ENCODE data around the gene RSRC2. TPM values are rescaled to one million over a fixed set of nuclear protein-coding genes. Genes with fewer than 3 reads are reported as not detected.

RSRC2 gene
- total and polyA plus RNA-seq, 9 of the 15 experiments (the other 6 are each of a cell fraction or from before 2014, with no cell fraction given), result 52.6 to 123 (median 80.3) TPM

GRCh38 chr12:122500685-122501488 lies 25.8 kb downstream of the RSRC2 start, which contains the start of gene ZCCHC8 (continued):
- no peak for TF ChIP-seq HNRNPK (IDR thresholded peaks at IDR 0.05; ENCODE audit: low read depth, low read length, poor library complexity, severe bottlenecking)
- no peak for TF ChIP-seq TCF7 (IDR thresholded peaks at IDR 0.05; ENCODE audit: borderline replicate concordance)
- no peak for TF ChIP-seq ZBTB34 (CRISPR knock-in tag; IDR thresholded peaks at IDR 0.05)
- no peak for TF ChIP-seq XRCC3 (IDR thresholded peaks at IDR 0.05)
- no peak for TF ChIP-seq ZNF695 (CRISPR knock-in tag; IDR thresholded peaks at IDR 0.05)
- TF ChIP-seq BCOR (IDR thresholded peaks at IDR 0.05), result no peak
- no peak for TF ChIP-seq THRB (CRISPR knock-in tag; conservative IDR thresholded peaks at IDR 0.05)
- no peak for TF ChIP-seq MAFG (tag; conservative IDR thresholded peaks at IDR 0.05)
- no peak for TF ChIP-seq ZNF707 (CRISPR knock-in tag; conservative IDR thresholded peaks at IDR 0.05)
- no peak for TF ChIP-seq TRIM25 (IDR thresholded peaks at IDR 0.05; ENCODE audit: borderline replicate concordance)
- no peak for TF ChIP-seq ZNF146 (CRISPR knock-in tag; IDR thresholded peaks at IDR 0.05; ENCODE audit: unreplicated experiment)
- no peak; the same call in 1 of the 2 replicates for TF ChIP-seq MIER1 (IDR thresholded peaks at IDR 0.05; ENCODE audit: low read depth)
- TF ChIP-seq RAD21 (CRISPR knock-in tag; conservative IDR thresholded peaks at IDR 0.05 in 1 of 2, IDR thresholded peaks at IDR 0.05 in 1 of 2), result no peak
- no peak; the same call in 1 of the 2 replicates for TF ChIP-seq EGR1 (conservative IDR thresholded peaks at IDR 0.05)
- no peak for TF ChIP-seq ZZZ3 (IDR thresholded peaks at IDR 0.05)
- peak; percentile 43 for TF ChIP-seq KAT2B (IDR thresholded peaks at IDR 0.05; ENCODE audit: low read depth, low read length)
- TF ChIP-seq ELK3 (CRISPR knock-in tag; IDR thresholded peaks at IDR 0.05), result no peak
- no peak; a peak in 1 of 4 replicates for TF ChIP-seq NONO (IDR thresholded peaks at IDR 0.05; ENCODE audit: low read depth in 2 of 2, low read length in 1 of 2)
- no peak for TF ChIP-seq ZNF512 (tag; IDR thresholded peaks at IDR 0.05)
- no peak for TF ChIP-seq NUFIP1 (IDR thresholded peaks at IDR 0.05; ENCODE audit: partially characterized antibody)
- TF ChIP-seq FOXK2 (conservative IDR thresholded peaks at IDR 0.05 in 1 of 2, IDR thresholded peaks at IDR 0.05 in 1 of 2; ENCODE audit: low read depth in 2 of 2), result peak in 1 of 2 experiments; percentile 52; a peak in 1 of 4 replicates

Measured in K562 (cell line).